Cardiac fibroblast (primary cell): ENCODE measurements around the gene TM4SF18.

ENCODE experiments used
- DNase-seq, 2 donors: peaks; one replicate each; pipeline versions ENCODE4 v3.0.0 to v3.0.0-alpha.2; 2010; ENCODE audit warnings: low read depth in 2 of 2
- H3K4me3 ChIP-seq, 2 donors: replicated peaks in 1 of 2; 1 replicate in 1 of 2; 2 replicates in 1 of 2; pipeline ENCODE4 v1.5.1; 2011; ENCODE audit warnings: low read depth in 2 of 2, low read length in 2 of 2, mild to moderate bottlenecking in 2 of 2, moderate library complexity in 1 of 2
- TF ChIP-seq, protein P1 (sequence below): IDR thresholded peaks from one replicate; pipeline ENCODE4 v1.5.1; 2011; ENCODE audit warnings: low read depth, mild to moderate bottlenecking, low read length, inconsistent platforms

Gene TM4SF18

GRCh38 chr3:149373235-149374125 lies 40.0 kb upstream of the TM4SF18 start:
- peak; percentile 80 to 93 for DNase-seq
- TF ChIP-seq, protein P1, sequence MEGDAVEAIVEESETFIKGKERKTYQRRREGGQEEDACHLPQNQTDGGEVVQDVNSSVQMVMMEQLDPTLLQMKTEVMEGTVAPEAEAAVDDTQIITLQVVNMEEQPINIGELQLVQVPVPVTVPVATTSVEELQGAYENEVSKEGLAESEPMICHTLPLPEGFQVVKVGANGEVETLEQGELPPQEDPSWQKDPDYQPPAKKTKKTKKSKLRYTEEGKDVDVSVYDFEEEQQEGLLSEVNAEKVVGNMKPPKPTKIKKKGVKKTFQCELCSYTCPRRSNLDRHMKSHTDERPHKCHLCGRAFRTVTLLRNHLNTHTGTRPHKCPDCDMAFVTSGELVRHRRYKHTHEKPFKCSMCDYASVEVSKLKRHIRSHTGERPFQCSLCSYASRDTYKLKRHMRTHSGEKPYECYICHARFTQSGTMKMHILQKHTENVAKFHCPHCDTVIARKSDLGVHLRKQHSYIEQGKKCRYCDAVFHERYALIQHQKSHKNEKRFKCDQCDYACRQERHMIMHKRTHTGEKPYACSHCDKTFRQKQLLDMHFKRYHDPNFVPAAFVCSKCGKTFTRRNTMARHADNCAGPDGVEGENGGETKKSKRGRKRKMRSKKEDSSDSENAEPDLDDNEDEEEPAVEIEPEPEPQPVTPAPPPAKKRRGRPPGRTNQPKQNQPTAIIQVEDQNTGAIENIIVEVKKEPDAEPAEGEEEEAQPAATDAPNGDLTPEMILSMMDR = no peak
- H3K4me3 ChIP-seq = peak overlapping the region in 1 of 2 donors; percentile 76

GRCh38 chr3:149371723-149372114 lies 38.3 kb upstream of the TM4SF18 start:
- DNase-seq = peak in 1 of 2 donors; percentile 15
- TF ChIP-seq, protein P1 = no peak
- H3K4me3 ChIP-seq = no peak overlapping the region

DNA sequence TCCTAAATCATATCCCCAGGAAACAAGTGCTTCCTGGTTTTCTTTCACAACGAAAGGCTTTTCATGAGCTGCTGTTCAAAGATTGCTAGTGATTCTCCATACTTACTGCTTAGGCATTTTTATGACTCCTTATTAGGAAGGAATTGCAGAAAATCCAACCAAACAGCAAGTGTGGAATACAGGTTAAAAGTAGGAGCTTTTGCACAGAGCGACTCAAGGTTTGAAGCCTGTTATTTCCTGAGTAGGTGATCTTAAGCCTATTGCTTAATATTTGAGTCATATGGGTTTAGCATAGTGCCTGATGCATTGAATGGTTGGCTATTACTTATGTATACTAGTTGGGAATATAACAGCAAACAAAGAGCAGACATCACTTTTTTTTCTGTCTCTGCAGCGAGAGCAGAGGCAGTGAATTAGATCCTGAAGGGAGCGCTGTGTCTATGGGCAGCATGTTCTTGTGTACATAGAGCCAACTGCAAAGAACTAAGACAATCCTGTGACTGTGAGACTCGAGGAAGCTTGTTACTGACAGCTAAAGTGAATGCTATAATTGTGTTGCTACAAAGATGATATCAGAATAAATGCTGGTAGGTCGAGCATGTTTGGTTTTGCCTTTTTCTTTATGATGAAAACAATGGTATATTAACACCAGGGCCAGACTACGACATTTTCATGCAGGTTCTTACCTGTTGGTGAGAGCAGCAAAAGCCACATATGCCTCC lies 37.7 kb upstream of the TM4SF18 start:
- TF ChIP-seq, protein P1 = no peak
- no peak overlapping the region for H3K4me3 ChIP-seq
- DNase-seq = peak; percentile 64 to 73

GRCh38 chr3:149369991-149370866 lies 36.8 kb upstream of the TM4SF18 start:
- H3K4me3 ChIP-seq = no peak overlapping the region
- TF ChIP-seq, protein P1 = no peak
- peak in 1 of 2 donors; percentile 41 for DNase-seq

DNA sequence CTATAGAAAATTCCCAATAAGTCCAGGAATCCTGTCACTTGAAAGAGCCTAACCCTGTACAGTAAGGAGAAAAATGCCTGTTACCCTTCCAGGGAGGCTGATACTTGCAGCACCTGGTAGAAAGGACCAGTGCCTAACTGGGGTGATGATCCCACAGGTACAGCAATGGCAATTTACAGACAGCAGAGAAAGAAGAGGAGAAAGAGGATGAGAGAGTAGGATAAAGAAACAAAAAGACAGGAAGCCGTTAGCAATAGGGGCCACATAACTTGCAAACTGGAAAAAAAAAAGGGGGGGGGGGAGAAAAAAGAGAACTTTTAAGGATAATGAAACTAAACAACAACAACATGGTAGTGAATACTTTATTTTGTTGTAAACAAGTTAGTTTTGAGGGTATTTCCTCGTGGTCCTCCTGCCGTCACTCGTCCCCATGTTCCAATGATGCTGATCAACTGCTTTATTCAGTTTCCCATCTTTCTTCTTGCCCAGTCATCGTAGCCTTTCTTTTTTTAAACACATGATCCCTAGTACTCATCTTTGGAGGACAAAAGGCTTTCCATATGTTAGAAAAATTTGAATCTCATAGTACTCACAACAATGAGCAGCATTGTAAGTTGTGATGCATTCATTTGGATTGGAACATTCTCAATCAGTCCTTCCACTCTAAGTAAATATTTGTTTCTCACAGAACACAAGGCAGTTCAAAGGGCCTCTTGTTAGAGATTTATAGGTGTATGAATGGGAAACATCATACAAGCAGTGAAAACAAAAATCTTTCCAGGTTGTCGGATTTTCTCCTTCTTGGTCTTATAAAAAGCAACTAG lies 35.5 kb upstream of the TM4SF18 start:
- H3K4me3 ChIP-seq = no peak overlapping the region
- TF ChIP-seq, protein P1 = no peak
- DNase-seq = peak in 1 of 2 donors; percentile 32
